GM21390 (cell line): ENCODE data around the gene SAMD14.

Source experiments
- ATAC-seq: cut with Tn5 transposase; IDR thresholded peaks from one replicate; pipeline ENCODE4 v1.9.1; 2021; ENCODE audit not compliant: unreplicated experiment

The SAMD14 gene

GRCh38 chr17:50113624-50114320 is 16.2 kb downstream of the SAMD14 start:
- no peak for ATAC-seq

GRCh38 chr17:50112694-50113093 is 17.3 kb downstream of the SAMD14 start:
- no peak for ATAC-seq

GRCh38 chr17:50111673-50112655 is 18.0 kb downstream of the SAMD14 start:
- ATAC-seq = no peak

- no peak for ATAC-seq
Measured at GRCh38 chr17:50110591-50111349, 19.2 kb downstream of the SAMD14 start.

- no peak for ATAC-seq
Measured at GRCh38 chr17:50109785-50110184, 20.2 kb downstream of the SAMD14 start.

GRCh38 chr17:50109207-50109606 is 20.8 kb downstream of the SAMD14 start:
- ATAC-seq = no peak

GRCh38 chr17:50108556-50108955 is 21.4 kb downstream of the SAMD14 start:
- ATAC-seq = no peak

- no peak for ATAC-seq
Measured at GRCh38 chr17:50107790-50108414, 22.1 kb downstream of the SAMD14 start.

GRCh38 chr17:50106393-50107131 is 23.4 kb downstream of the SAMD14 start:
- no peak for ATAC-seq

- no peak for ATAC-seq
Measured at GRCh38 chr17:50105811-50106210, 24.1 kb downstream of the SAMD14 start.

GRCh38 chr17:50103941-50104340 is 26.0 kb downstream of the SAMD14 start:
- no peak for ATAC-seq

- no peak for ATAC-seq
Measured at GRCh38 chr17:50103252-50103651, 26.7 kb downstream of the SAMD14 start.

- ATAC-seq = no peak
Measured at GRCh38 chr17:50102164-50102991, 27.6 kb downstream of the SAMD14 start.

GRCh38 chr17:50101346-50102163 is 28.4 kb downstream of the SAMD14 start:
- no peak for ATAC-seq

- ATAC-seq = no peak
Measured at GRCh38 chr17:50100921-50101345, 29.0 kb downstream of the SAMD14 start.

GRCh38 chr17:50100480-50100883 is 29.5 kb downstream of the SAMD14 start:
- ATAC-seq = no peak

- ATAC-seq = no peak
Measured at GRCh38 chr17:50099003-50099402, 31.0 kb downstream of the SAMD14 start.

- no peak for ATAC-seq
Measured at GRCh38 chr17:50098583-50098982, 31.4 kb downstream of the SAMD14 start.
